BE2C (cell line): Measurements from ENCODE around the gene NCS1.
A peak's percentile ranks its signal among the peaks of the same experiment; 100 is the strongest.

Source experiments
- DNase-seq: peaks from one replicate; pipeline ENCODE4 v3.0.0-alpha.2; 2020
- H3K27me3 ChIP-seq: fragments of 250-450 bp; sonication (Bioruptor Pico); 2 replicates; pipeline ENCODE4 v1.5.1; 2020; ENCODE audit warnings: mild to moderate bottlenecking
- H3K36me3 ChIP-seq: fragments of 250-450 bp; sonication (Bioruptor Pico); 2 replicates; pipeline ENCODE4 v1.5.1; 2020; ENCODE audit warnings: mild to moderate bottlenecking
- H3K4me1 ChIP-seq: fragments of 250-450 bp; sonication (Bioruptor Pico); 2 replicates; pipeline ENCODE4 v1.5.1; 2020
- H3K4me3 ChIP-seq: 2 replicates; pipeline ENCODE4 v1.5.1; 2011; ENCODE audit warnings: low read depth, low read length
- H3K9me3 ChIP-seq: fragments of 250-450 bp; sonication (Bioruptor Pico); 2 replicates; pipeline ENCODE4 v1.5.1; 2020
- TF ChIP-seq, protein P1 (sequence below): IDR thresholded peaks from 2 replicates; pipeline ENCODE4 v1.5.1; 2012; ENCODE audit warnings: mild to moderate bottlenecking, low read depth, low read length

NCS1 gene

DNA sequence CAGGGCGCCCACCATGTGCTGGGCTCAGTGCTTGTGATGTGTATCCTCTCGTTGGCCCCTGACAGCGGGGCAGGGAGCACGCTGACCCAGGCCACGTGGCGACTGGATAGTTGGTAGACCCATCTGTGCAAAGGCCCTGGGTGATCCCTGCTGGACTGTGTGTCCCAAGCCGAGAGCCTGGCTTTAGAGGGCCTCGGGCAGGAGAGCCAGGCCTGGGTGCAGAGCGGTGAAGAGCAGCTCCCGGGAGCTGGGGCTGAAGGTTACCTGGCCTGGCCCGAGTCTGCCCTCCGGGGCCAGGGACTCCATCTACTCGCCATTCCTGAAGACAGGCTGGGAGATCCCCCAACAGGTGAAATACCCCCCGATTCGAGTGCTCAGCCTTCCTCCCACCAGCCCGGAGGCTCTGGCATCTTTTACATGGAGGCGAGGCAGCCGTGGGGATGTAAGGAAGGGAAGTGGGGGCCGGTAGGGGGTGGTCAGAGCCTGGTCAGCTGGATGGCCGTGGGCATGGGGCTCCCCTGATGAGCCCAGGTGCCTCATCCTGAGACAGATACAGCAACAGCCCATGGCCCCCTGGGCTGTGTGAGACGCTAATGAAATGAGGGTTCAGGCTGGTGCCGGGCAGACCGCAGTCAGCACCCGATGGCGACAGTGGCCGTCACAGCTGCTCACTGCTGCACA is 19.0 kb downstream of the NCS1 start:
- TF ChIP-seq, protein P1, sequence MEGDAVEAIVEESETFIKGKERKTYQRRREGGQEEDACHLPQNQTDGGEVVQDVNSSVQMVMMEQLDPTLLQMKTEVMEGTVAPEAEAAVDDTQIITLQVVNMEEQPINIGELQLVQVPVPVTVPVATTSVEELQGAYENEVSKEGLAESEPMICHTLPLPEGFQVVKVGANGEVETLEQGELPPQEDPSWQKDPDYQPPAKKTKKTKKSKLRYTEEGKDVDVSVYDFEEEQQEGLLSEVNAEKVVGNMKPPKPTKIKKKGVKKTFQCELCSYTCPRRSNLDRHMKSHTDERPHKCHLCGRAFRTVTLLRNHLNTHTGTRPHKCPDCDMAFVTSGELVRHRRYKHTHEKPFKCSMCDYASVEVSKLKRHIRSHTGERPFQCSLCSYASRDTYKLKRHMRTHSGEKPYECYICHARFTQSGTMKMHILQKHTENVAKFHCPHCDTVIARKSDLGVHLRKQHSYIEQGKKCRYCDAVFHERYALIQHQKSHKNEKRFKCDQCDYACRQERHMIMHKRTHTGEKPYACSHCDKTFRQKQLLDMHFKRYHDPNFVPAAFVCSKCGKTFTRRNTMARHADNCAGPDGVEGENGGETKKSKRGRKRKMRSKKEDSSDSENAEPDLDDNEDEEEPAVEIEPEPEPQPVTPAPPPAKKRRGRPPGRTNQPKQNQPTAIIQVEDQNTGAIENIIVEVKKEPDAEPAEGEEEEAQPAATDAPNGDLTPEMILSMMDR, result no peak
- Histone ChIP-seq H3K9me3 (no peaks in the 10 kb centered on the region), H3K36me3 (no peaks in the 10 kb centered on the region; the same call in 1 of the 2 replicates), H3K4me1 (peaks cover 70% of the 10 kb centered on the region), H3K4me3 (no peak overlapping the region), H3K27me3 (no peaks in the 10 kb centered on the region)
- no peak for DNase-seq

DNA sequence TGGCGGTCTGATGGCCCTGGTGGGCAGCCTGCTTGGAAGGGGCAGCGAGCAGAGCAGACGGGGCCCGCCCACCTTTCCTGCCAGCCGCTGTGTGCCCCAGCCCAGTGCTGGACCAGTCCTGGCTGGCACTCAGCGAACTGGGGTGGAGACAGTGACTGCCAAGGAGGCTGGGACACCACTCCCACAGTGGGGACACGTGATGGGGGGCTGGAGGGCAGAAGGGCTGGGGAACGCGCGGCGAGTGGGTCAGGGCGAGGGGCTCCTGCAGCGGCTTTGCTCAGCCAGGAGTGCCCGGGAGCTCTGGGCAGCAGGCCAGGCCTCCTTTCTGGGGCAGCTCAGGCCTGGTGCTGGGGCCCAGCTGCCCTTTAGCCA is 19.5 kb downstream of the NCS1 start:
- H3K9me3 ChIP-seq, result no peaks in the 10 kb centered on the region

DNA sequence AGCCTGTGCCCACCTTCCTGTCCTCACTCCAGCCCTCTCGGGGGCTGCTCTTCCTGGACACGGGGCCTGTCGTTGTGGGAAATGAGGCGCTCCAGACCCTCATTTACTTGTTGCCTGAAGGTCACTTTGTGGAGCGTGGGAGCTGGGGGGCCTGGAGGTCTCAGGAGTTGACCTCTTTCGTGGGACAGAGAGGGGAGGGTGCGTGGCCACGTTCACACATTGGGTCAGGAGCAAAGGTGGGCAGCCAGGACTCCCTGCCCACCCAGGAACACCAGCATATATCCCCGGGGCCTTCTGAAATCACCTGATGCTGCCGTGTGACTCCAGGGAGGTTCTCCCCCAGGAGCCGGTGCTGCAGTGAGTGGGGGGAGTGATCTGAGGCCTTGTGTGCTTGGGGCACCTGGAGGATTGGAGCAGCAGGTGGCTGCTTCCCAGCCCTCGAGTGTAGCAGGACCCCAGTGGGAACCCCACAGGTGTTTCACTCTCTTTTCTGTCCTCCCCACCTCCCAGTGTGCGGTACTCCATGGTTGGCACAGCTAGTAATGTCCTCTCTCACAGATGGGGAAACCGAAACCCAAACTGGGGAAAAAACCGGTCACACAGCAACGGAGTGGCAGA is 20.3 kb downstream of the NCS1 start:
- peaks cover 69% of the 10 kb centered on the region for H3K4me1 ChIP-seq
- TF ChIP-seq, protein P1, result no peak
- no peak overlapping the region for H3K4me3 ChIP-seq
- no peaks in the 10 kb centered on the region for H3K9me3 ChIP-seq
- no peak for DNase-seq
- no peaks in the 10 kb centered on the region; the same call in 1 of the 2 replicates for H3K36me3 ChIP-seq
- H3K27me3 ChIP-seq, result no peaks in the 10 kb centered on the region

More for the DNA sequence above, 19.5 kb downstream of the NCS1 start:
- TF ChIP-seq, protein P1, result no peak
- peak; percentile 52 for DNase-seq
- Histone ChIP-seq H3K36me3 (no peaks in the 10 kb centered on the region; the same call in 1 of the 2 replicates), H3K4me1 (peaks cover 69% of the 10 kb centered on the region), H3K4me3 (no peak overlapping the region), H3K27me3 (no peaks in the 10 kb centered on the region)

DNA sequence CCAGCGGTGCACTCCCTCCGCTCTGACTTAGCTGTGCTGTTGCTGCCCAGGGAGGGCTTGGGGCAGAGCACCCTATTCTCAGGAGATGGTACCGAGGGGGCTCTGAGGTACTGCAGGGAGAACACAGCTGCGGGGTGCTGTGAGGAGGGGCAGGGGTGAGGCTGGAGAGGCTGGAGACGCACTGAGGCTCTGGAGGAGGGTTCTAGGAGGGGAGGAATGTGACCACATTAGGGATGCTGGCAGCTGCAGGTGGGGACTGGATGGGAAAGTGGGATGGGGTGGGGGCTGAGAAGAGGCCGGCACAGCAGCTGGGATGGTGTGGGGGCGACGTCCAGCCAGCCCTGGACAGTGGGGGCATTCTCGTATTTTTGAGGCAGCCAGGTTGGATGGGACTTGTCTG is 20.9 kb downstream of the NCS1 start:
- Histone ChIP-seq H3K4me3 (peak overlapping the region; percentile 36; the same call in 1 of the 2 replicates), H3K36me3 (peaks cover under 1% of the 10 kb centered on the region), H3K9me3 (no peaks in the 10 kb centered on the region), H3K4me1 (peaks cover 71% of the 10 kb centered on the region), H3K27me3 (no peaks in the 10 kb centered on the region)
- TF ChIP-seq, protein P1, result no peak
- DNase-seq, result peak; percentile 21

DNA sequence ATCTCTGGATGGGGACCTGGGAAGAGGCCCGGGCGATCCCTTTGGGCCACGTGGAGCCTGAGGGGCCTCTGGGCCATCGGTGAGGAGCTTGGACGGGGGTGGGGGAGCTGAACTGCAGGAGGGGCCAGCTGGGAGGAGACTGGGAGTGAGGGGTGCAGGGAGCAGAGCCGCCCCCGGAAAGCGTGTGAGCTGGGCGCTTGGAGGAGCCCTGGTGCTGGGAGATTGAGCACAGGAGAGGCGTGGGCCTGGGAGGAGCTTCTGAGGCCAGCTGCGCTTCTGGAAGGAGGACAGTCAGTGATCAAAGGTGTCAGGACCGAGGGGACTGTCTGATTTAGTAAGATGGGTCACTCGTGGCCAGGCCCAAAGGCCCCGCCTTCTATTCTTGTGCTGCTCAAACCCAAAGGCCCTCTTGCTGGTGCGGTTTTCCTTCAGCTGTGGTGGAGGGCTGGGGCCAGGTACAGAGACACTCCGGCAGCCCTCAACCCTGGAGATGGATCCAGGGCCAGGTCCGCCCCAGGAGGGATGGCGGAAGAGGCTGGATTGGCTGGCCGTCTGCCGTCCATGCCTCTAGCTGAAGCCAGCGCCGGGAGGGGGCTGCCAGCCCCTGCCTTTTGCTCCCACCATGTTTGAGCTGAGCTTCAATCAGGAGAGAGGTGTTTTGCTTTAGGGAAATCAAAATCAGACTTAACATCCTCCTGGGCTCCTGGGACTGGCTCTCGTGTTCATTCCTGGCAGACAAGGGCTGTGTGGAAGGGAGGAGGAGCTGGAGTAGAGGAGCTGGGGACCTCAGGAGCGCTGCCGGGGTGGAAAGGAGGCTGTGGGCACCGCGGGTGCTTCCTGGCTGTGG is 21.6 kb downstream of the NCS1 start:
- no peaks in the 10 kb centered on the region for H3K27me3 ChIP-seq
- H3K4me1 ChIP-seq, result peaks cover 77% of the 10 kb centered on the region
- H3K36me3 ChIP-seq, result peaks cover 7% of the 10 kb centered on the region
- DNase-seq, result peak; percentile 78
- H3K4me3 ChIP-seq, result peak overlapping the region; percentile 36
- no peaks in the 10 kb centered on the region for H3K9me3 ChIP-seq
- TF ChIP-seq, protein P1, result no peak
